Lower leg skin (tissue), 4 donors: ENCODE measurements around the gene ADPGK. TPM values are rescaled to one million over a fixed set of nuclear protein-coding genes. Genes with fewer than 3 reads are reported as not detected.

ENCODE experiments used
- DNase-seq, 2 donors: peaks; one replicate each; pipeline ENCODE4 v3.0.0-alpha.2; 2019; ENCODE audit warnings: low spot score in 2 of 2
- H3K4me3 ChIP-seq: fragments of 200-600 bp; sonication (generic); 2 replicates; pipeline ENCODE4 v1.5.1; 2017; ENCODE audit warnings: mild to moderate bottlenecking, low read depth; ENCODE audit not compliant: poor library complexity, severe bottlenecking
- CTCF ChIP-seq, 3 donors: fragments of 450-650 bp; IDR thresholded peaks; one replicate each; pipeline ENCODE4 v1.5.1; 2016; ENCODE audit warnings: antibody characterized with exemption in 3 of 3, mild to moderate bottlenecking in 3 of 3, moderate library complexity in 2 of 3
- POLR2A ChIP-seq, 2 donors: fragments of 450-650 bp; IDR thresholded peaks; one replicate each; pipeline ENCODE4 v1.6.1; 2016 to 2017; ENCODE audit warnings: antibody characterized with exemption in 2 of 2, mild to moderate bottlenecking in 1 of 2, moderate library complexity in 1 of 2
- WGBS, 2 donors: methylation state at CpG; one replicate each; pipeline ENCODE4 v1.1.5; 2018; 5-methylcytosine and 5-hydroxymethylcytosine counted together
- intact Hi-C: fragments of 100-400 bp; cut with DNase I; formaldehyde crosslinking; loops from one replicate; pipeline ENCODE4 v1.15.0; 2023; ENCODE audit warnings: low total_unique reads
- total RNA-seq, 4 donors: library from RNA; depleted of rRNA; stranded (reverse); fragments of >200 nt; gene quantifications; one replicate each; pipeline ENCODE4 v1.1.0, GENCODE V29; 2016

ADPGK gene
- total RNA-seq, 4 donors from 2014 or later = 31.1 to 83.1 (median 43.1) TPM

DNA sequence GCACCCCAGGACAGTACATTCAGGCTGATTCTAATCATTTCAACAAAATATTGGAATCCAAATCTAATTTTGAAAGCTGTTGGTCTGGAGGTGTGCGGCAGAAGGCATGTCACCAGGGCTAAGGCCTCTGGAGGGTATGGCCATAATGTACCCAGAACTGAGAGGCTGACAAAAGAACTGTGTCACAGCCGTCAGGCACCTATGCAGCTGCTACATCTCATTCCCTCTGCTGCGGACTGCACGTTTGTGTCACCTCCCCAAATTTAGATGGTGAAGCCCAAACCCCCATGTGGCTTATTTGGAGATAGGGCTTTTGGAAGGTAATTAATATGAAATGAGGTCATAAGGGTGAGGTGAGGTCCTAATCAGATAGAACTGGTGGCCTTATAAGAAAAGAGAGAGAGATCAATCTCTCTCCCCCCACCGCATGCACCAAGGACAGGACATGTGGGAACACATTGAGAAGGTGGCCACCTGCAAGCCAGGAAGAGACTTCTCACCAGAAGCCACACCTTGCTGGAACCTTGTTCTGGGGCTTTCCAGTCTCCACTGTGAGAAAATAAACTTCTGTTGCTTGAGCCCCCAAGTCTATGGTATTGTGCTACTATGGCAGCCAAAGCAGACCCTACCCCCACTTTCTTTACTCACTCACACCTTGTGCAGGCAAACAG, 22.8 kb downstream of the ADPGK start:
- H3K4me3 ChIP-seq = no peak overlapping the region
- intact Hi-C loops = no loop called here
- DNase-seq = no peak
- 88 to 92% methylated on average over 5 of the region's 5 CpGs for WGBS, 2 donors
- TF ChIP-seq POLR2A (IDR thresholded peaks at IDR 0.05) (no peak), CTCF (IDR thresholded peaks at IDR 0.05) (no peak)

DNA sequence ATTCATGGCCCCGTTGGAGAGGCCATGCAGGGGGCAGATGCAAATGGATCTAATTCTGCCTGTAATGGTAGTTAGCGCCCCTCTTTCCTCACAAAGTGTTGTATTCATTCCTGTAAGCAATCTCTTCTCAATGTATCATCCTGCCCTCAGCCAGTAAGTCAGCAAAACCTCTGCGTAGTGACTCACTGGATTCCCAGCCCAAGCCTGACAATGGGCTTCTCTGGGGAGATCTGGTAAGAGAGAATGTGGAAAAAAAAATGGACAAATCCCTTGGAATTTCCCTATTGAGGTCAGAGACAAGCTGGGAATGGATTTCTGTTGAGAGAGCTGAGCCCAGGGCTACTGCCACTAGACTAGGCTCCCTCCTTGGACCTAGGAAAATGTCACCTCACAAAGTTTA, 25.4 kb downstream of the ADPGK start:
- TF ChIP-seq CTCF (IDR thresholded peaks at IDR 0.05) (no peak), POLR2A (IDR thresholded peaks at IDR 0.05) (no peak)
- intact Hi-C loops = no loop called here
- no peak overlapping the region for H3K4me3 ChIP-seq
- no peak for DNase-seq
- 75 to 90% methylated on average over 3 of the region's 3 CpGs for WGBS, 2 donors

GRCh38 chr15:72754096-72754495, 29.5 kb downstream of the ADPGK start:
- no peak for DNase-seq
- H3K4me3 ChIP-seq = no peak overlapping the region
- intact Hi-C loops = no loop called here
- TF ChIP-seq POLR2A (IDR thresholded peaks at IDR 0.05) = no peak
- TF ChIP-seq CTCF (IDR thresholded peaks at IDR 0.05) = no peak
- WGBS, 2 donors = 93 to 98% methylated on average over 6 of the region's 6 CpGs

DNA sequence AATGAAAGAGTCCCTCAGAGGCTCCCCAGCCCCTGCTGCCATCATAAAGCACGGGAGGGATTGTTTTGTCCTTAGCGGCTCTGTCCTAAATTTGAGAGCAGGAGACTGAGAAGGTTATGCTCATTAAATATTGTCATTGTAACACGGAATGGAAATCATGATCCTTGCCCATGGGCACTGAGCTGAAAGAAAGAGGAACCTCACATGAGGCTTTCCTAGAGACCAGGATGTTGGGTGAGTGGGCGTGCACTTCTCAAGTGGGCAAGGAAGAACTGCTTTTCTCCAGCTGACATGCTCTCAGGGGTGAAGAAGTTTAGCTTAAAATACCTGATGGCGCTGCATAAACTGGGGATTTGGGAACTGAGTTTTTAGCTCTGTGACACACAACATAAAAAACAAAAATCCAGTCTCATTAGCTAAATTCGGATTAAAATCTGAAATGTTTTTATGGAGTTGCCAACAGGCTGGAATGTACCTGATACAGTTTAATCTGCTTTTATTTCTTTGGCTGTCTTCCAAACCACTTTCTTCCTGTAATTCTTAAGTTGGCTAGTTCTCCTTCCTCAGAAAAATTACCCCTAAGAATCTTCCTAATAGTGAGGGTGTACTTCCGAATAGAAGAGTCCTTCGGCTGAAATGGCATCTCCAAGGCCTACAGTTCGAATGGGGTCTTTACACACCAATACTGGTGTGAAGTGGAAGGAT, 31.7 kb downstream of the ADPGK start:
- TF ChIP-seq CTCF (IDR thresholded peaks at IDR 0.05) (no peak), POLR2A (IDR thresholded peaks at IDR 0.05) (no peak)
- peak in 1 of 2 donors; percentile 21 for DNase-seq
- H3K4me3 ChIP-seq = no peak overlapping the region
- 70 to 71% methylated on average over 9 of the region's 9 CpGs for WGBS, 2 donors
- intact Hi-C loops = no loop called here

GRCh38 chr15:72749700-72750099, 33.9 kb downstream of the ADPGK start:
- no peak for TF ChIP-seq POLR2A (IDR thresholded peaks at IDR 0.05)
- no peak for TF ChIP-seq CTCF (IDR thresholded peaks at IDR 0.05)
- 91 to 97% methylated on average over 2 of the region's 2 CpGs for WGBS, 2 donors
- intact Hi-C loops = no loop called here

More at GRCh38 chr15:72749700-72750099, 33.9 kb downstream of the ADPGK start:
- no peak overlapping the region for H3K4me3 ChIP-seq
- DNase-seq = no peak
